GM23338 (cell line): Measurements from ENCODE around the gene RBL2. TPM values are rescaled to one million over a fixed set of nuclear protein-coding genes. Genes with fewer than 3 reads are reported as not detected.

Experiments used
- ATAC-seq: fragments of 200-7000 bp; cut with Tn5 transposase; 3 replicates; pipeline ENCODE4 v1.9.1; 2020
- DNase-seq: peaks from one replicate; pipeline ENCODE4 v3.0.0-alpha.2; 2015; ENCODE audit warnings: low spot score
- H2AFZ ChIP-seq: fragments of 200-600 bp; sonication (generic); 2 replicates; pipeline ENCODE4 v1.8.0; 2016; ENCODE audit warnings: antibody characterized with exemption, mild to moderate bottlenecking, moderate library complexity
- H3F3A ChIP-seq: fragments of 200-600 bp; sonication (generic); replicated peaks from 2 replicates; pipeline ENCODE4 v1.8.0; 2017; ENCODE audit warnings: antibody characterized with exemption, mixed run types, low read depth
- H3K27ac ChIP-seq: fragments of 200-600 bp; sonication (generic); 2 replicates; pipeline ENCODE4 v1.6.1; 2016; ENCODE audit warnings: low read depth
- H3K27me3 ChIP-seq: fragments of 200-600 bp; sonication (generic); 2 replicates; pipeline ENCODE4 v1.8.0; 2016; ENCODE audit warnings: mild to moderate bottlenecking, mixed run types, moderate library complexity; ENCODE audit not compliant: insufficient read depth
- H3K36me3 ChIP-seq: fragments of 200-600 bp; sonication (generic); 2 replicates; pipeline ENCODE4 v1.8.0; 2016; ENCODE audit warnings: mild to moderate bottlenecking; ENCODE audit not compliant: insufficient read depth
- H3K4me1 ChIP-seq: fragments of 200-600 bp; sonication (generic); 2 replicates; pipeline ENCODE4 v1.8.0; 2016; ENCODE audit warnings: mild to moderate bottlenecking, moderate library complexity; ENCODE audit not compliant: insufficient read depth
- H3K4me2 ChIP-seq: fragments of 200-600 bp; sonication (generic); 2 replicates; pipeline ENCODE4 v1.7.1; 2017; ENCODE audit warnings: mixed run types
- H3K4me3 ChIP-seq: fragments of 200-600 bp; sonication (generic); 2 replicates; pipeline ENCODE4 v1.6.1; 2016; ENCODE audit warnings: mixed run types
- H3K79me2 ChIP-seq: fragments of 200-600 bp; sonication (generic); replicated peaks from 2 replicates; pipeline ENCODE4 v1.8.0; 2017; ENCODE audit warnings: mild to moderate bottlenecking; ENCODE audit not compliant: insufficient read depth
- H3K9me2 ChIP-seq: fragments of 200-600 bp; sonication (generic); 2 replicates; pipeline ENCODE4 v1.8.0; 2017; ENCODE audit not compliant: insufficient read depth
- H4K20me1 ChIP-seq: fragments of 200-600 bp; sonication (generic); replicated peaks from 2 replicates; pipeline ENCODE4 v1.8.0; 2017; ENCODE audit warnings: mild to moderate bottlenecking; ENCODE audit not compliant: insufficient read depth
- H3K27ac Mint-ChIP-seq: 2 replicates; pipeline ENCODE4 v1.8.0; 2020; ENCODE audit warnings: inconsistent platforms, mild to moderate bottlenecking, moderate library complexity, mixed read lengths
- H3K27me3 Mint-ChIP-seq: 3 replicates; pipeline ENCODE4 v1.8.0; 2022; ENCODE audit warnings: low read depth, mild to moderate bottlenecking, moderate library complexity, mixed read lengths, inconsistent platforms; ENCODE audit not compliant: insufficient read depth, poor library complexity
- H3K36me3 Mint-ChIP-seq: 3 replicates; pipeline ENCODE4 v1.8.0; 2021; ENCODE audit warnings: low read depth, mild to moderate bottlenecking, inconsistent platforms, moderate library complexity, mixed read lengths
- H3K4me1 Mint-ChIP-seq: 3 replicates; pipeline ENCODE4 v1.8.0; 2020; ENCODE audit warnings: mild to moderate bottlenecking, inconsistent platforms, mixed read lengths
- H3K4me3 Mint-ChIP-seq: 3 replicates; pipeline ENCODE4 v1.8.0; 2021; ENCODE audit warnings: moderate library complexity, mild to moderate bottlenecking, inconsistent platforms, mixed read lengths
- H3K9me3 Mint-ChIP-seq: 3 replicates; pipeline ENCODE4 v1.8.0; 2020; ENCODE audit warnings: moderate library complexity, mild to moderate bottlenecking, inconsistent platforms, mixed read lengths
- CTCF ChIP-seq, 2 experiments: fragments of 200-600 bp in 1 of 2; sonication (generic) in 1 of 2; conservative IDR thresholded peaks; 2 replicates each; pipeline versions ENCODE4 v1.5.1 to v1.6.1; 2016 to 2017; ENCODE audit warnings: antibody characterized with exemption in 2 of 2, low read depth in 2 of 2, mild to moderate bottlenecking in 2 of 2, moderate library complexity in 1 of 2
- EZH2phosphoT487 ChIP-seq: fragments of 200-600 bp; sonication (generic); IDR thresholded peaks from one replicate; pipeline ENCODE4 v1.8.1; 2018; ENCODE audit warnings: antibody characterized with exemption; ENCODE audit not compliant: unreplicated experiment
- NANOG ChIP-seq: IDR thresholded peaks from 2 replicates; pipeline ENCODE4 v1.6.1; 2016; ENCODE audit warnings: antibody characterized with exemption, borderline replicate concordance
- POLR2AphosphoS5 ChIP-seq: IDR thresholded peaks from 2 replicates; pipeline ENCODE4 v1.6.1; 2016; ENCODE audit warnings: antibody characterized with exemption, low read depth
- REST ChIP-seq: IDR thresholded peaks from one replicate; pipeline ENCODE4 v1.6.1; 2018; ENCODE audit warnings: antibody characterized with exemption; ENCODE audit not compliant: unreplicated experiment
- STAT1 ChIP-seq: IDR thresholded peaks from one replicate; pipeline ENCODE4 v1.6.1; 2016; ENCODE audit warnings: antibody characterized with exemption; ENCODE audit not compliant: unreplicated experiment
- ZNF114 ChIP-seq: fragments of 250-450 bp; sonication (Bioruptor Pico); IDR thresholded peaks from 2 replicates; pipeline ENCODE4 v1.5.0; 2020; ENCODE audit warnings: mild to moderate bottlenecking, moderate library complexity
- ZNF331 ChIP-seq: fragments of 250-450 bp; sonication (Bioruptor Pico); IDR thresholded peaks from 2 replicates; pipeline ENCODE4 v1.5.0; 2020; ENCODE audit warnings: low read depth, mild to moderate bottlenecking, moderate library complexity
- polyA plus RNA-seq: library from polyadenylated mRNA; unstranded; fragments of >200 nt; fragmentation: Nextera tagmentation; extraction: Ambion mirVana; gene quantifications from 2 replicates; pipeline ENCODE4 v1.2.1, GENCODE V29; 2016
- total RNA-seq: library from RNA; depleted of rRNA; stranded (reverse); fragments of >200 nt; shearing (Covaris generic); gene quantifications from 2 replicates; pipeline ENCODE4 v1.2.3, GENCODE V29; 2014
- TF ChIP-seq, protein P1 (sequence below): IDR thresholded peaks from 2 replicates; pipeline ENCODE4 v1.6.1; 2016; ENCODE audit warnings: antibody characterized with exemption

RBL2 gene
- total and polyA plus RNA-seq, 2 experiments from 2014 or later, result 15.4 to 43.3 TPM

DNA sequence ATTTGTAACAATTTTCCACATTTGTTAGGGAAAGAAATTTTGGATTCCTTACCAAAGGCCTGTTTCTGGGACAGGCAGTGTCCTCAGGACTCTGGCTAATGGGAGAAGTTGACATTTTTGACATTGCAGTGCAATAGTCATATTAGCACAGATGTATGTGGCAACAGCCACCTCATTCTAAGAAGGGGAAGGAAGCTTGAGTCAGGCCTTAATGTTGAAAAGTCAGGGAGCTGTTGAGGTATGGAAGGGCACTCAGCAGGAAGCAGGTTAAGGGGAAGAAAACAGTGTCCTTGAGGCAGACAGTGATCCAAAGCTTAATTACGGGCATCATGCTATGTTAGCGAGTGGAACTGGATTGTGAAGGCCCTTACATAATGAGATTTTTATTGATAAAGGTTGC is 47.9 kb downstream of the RBL2 start (continued):
- TF ChIP-seq NANOG, result no peak
- no peak for TF ChIP-seq POLR2AphosphoS5
- TF ChIP-seq ZNF331 (CRISPR knock-in tag), result no peak
- TF ChIP-seq CTCF (conservative IDR thresholded peaks at IDR 0.05; ENCODE audit: low read depth in 2 of 2), result no peak
- TF ChIP-seq, protein P1, sequence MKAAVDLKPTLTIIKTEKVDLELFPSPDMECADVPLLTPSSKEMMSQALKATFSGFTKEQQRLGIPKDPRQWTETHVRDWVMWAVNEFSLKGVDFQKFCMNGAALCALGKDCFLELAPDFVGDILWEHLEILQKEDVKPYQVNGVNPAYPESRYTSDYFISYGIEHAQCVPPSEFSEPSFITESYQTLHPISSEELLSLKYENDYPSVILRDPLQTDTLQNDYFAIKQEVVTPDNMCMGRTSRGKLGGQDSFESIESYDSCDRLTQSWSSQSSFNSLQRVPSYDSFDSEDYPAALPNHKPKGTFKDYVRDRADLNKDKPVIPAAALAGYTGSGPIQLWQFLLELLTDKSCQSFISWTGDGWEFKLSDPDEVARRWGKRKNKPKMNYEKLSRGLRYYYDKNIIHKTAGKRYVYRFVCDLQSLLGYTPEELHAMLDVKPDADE, result no peak
- TF ChIP-seq EZH2phosphoT487, result no peak
- no peak for TF ChIP-seq STAT1

- TF ChIP-seq CTCF (conservative IDR thresholded peaks at IDR 0.05; ENCODE audit: low read depth in 2 of 2) (no peak), STAT1 (no peak), EZH2phosphoT487 (no peak), REST (no peak), NANOG (no peak), POLR2AphosphoS5 (no peak), ZNF114 (CRISPR knock-in tag) (no peak)
- TF ChIP-seq, protein P1, result no peak
- Mint-ChIP-seq H3K36me3 (peaks cover 80% of the 10 kb centered on the region), H3K27me3 (peaks cover 2% of the 10 kb centered on the region), H3K4me3 (no peak overlapping the region), H3K9me3 (peaks cover 15% of the 10 kb centered on the region), H3K4me1 (no peaks in the 10 kb centered on the region), H3K27ac (no peak overlapping the region)
- H2AFZ ChIP-seq, result no peak overlapping the region
- H4K20me1 ChIP-seq, result peaks cover 2% of the 10 kb centered on the region; the same call in 1 of the 2 replicates
- peaks cover 58% of the 10 kb centered on the region for H3K36me3 ChIP-seq
- H3K79me2 ChIP-seq, result no peaks in the 10 kb centered on the region
- no peak for ATAC-seq
- no peaks in the 10 kb centered on the region for H3F3A ChIP-seq
- no peak overlapping the region for H3K4me2 ChIP-seq
- no peaks in the 10 kb centered on the region for H3K9me2 ChIP-seq
- H3K27me3 ChIP-seq, result no peaks in the 10 kb centered on the region
- H3K4me3 ChIP-seq, result no peak overlapping the region
- H3K27ac ChIP-seq, result no peak overlapping the region
- no peaks in the 10 kb centered on the region for H3K4me1 ChIP-seq
- no peak for DNase-seq
Observed at GRCh38 chr16:53484542-53484941, 50.3 kb downstream of the RBL2 start.
